Kidney tubule cell (primary cell): Measurements from ENCODE around the gene INTS6L.
A peak's percentile ranks its signal among the peaks of the same experiment; 100 is the strongest.
"Not testable (repeated sequence)": the region's sequence is repeated elsewhere in the genome, so short reads cannot be mapped to it uniquely, and the experiment has no call there.

Experiments used
- DNase-seq: peaks from one replicate; pipeline ENCODE4 v3.0.0-alpha.2; 2018; ENCODE audit warnings: low spot score

The INTS6L gene

DNA sequence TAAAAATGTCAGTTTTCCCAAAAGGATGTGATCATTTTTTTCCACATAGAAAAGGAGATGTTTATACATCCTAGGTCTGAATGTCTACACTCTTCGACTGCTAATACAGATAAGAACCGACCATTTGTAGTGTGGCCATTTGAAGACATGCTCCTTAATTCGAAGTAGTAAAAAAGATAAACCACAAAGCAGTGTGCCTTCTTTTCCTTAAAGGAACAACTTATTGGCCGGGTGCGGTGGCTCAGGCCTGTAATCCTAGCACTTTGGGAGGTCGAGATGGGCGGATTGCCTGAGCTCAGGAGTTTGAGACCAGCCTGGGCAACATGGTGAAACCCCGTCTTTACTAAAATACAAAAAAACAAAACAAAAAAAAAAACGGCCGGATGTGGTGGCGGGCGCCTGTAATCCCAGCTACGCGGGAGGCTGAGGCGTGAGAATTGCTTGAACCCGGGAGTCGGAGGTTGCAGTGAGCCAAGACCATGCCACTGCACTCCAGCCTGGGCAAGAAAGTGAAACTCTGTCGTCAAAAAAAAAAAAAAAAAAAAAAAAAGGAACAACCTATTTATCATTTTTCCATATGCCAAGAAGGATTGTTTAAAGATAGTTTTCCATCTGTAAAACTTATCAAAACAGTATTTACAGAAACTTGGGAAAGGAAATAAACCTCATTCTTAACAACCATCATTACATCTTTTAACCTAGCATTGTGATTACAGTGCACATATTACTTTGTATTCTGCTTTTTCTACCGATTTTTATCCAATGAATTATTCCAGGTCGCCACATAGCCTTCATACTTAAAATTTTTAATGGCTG lies 2.6 kb downstream of the INTS6L start:
- DNase-seq = no peak

DNA sequence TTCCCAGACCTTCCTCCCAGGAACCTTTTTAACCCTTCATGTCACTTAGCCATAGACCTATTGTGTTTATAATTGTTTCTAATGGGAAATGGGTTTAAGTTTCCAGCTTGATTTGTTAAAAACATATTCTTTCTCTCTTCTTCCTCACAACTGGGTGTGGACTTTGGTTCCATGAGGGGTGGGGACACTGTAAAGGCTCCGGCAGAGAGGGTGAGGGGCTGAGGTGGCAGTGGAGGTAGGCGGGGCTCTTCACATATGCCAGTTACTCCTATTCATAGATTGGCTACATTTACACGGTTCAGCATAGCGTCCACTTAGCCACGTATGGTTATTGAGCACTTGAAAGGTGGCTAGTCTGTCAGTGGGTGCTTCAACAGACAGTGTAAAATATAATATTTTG lies 7.8 kb downstream of the INTS6L start:
- no peak for DNase-seq

GRCh38 chrX:135528756-135529155 lies 8.3 kb downstream of the INTS6L start:
- no peak for DNase-seq

DNA sequence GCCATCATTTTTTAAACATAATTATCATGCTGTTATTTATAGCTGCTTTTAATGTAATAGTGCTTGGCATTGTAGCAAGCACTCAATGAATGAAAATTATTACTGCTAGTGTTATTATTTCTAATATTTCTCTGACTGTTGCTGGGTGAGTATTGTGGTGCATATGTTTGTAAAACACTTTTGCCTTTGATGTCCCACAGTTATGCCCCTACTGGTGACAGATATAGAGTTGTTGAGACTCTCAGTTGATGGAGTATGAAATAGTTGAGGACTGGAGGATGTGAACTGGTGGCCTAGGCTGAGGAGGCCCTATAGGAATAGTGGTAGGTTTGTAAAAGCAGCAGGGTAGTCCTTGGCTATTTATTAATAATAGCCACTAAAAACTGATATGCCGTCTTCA lies 9.6 kb downstream of the INTS6L start:
- DNase-seq = no peak

DNA sequence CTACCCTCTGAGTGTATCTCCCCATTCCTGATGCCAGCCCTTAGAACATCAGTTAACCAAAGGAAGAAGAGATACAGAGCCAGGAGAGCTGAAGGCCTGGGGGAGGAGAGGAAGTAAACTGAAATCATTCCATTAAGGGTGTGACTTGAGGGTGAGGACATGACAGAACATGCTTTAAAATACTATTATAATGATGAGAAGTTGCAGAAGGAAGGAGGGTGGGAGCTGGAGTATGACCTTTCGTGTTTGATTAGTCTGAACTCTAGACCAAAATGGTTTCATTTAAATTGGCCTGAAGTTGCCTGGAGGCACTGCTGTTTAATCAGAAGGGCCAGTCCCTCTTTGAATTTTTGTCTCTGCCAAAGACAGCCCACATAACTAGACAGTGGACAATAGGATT lies 11.4 kb downstream of the INTS6L start:
- no peak for DNase-seq

DNA sequence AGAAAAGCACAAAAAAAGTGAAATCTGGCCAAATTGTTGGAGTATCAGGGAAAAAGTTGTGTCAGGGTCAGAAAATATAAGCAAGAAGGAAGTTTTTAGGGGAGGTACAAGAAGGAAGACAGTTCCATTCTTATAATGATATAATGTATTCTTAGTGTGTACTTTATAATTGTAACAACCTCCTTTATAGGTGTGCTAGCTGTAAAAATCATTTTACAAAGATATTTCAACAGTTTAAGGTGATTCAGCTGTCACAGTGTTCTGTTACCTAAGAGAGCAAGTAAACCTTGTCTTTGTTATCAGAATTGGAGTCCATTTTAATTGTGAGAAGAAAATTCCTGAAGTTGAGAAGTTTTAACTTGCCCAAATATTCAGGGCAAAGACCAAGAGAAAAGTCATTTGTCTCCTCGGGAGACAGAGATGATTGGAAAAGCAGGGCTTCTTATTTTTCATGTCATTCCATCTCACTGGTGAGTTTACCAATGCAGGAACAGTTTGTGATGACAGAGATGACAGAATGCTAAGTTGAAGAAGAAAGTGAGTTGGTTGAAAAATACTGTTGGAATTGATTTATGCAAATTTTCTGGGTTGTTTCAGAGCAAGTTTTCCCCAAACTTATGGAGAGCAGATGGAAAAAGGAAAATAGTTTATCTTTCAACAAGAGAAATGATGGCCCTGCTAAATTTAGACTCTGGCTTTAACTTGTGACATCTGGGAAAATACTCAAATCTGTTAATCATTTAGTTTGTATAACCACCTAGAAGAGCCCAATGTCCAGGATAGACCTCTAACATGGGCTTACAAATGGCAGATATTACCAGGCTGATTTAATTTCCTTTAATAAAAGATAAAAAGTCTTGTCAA lies 14.8 kb downstream of the INTS6L start:
- DNase-seq = no peak

GRCh38 chrX:135536877-135537276 lies 16.4 kb downstream of the INTS6L start:
- DNase-seq = no peak

DNA sequence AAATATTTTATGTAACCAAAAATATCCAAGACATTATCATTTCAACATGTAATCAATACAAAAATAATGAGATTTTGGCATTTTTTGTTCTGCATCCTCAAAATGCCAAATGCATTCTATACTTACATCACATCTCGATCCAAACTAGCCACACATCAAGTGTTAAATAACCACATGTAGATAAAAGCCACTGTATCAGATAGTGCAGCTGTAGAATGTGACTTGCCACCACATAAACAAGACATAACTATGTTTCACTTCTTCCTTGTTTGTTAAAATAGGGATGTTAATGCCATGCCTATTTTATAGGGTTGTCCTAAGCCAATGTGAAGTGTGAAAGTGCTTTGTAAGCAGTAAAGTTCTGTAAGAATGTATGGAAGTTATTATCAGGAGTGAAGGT lies 20.9 kb downstream of the INTS6L start:
- DNase-seq = no peak

DNA sequence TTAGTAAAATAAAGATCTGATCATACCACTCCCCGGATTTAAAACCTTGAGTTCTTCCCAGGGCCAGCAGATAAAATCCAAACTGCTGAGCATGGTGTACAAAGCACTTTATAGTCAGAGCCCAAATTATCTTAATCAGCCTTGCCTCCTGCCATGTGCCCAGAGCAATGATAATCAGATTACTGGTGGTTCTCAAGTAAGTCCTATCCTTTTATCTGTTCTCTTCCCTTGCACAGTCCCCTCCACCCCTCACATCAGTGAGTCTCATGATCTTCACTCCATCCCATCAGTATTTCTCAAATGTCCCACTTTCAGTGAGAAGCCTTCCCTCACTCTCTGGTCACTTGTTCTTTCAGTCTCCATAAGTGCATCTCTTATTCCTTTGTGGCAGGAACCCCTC lies 22.7 kb downstream of the INTS6L start:
- no peak for DNase-seq

DNA sequence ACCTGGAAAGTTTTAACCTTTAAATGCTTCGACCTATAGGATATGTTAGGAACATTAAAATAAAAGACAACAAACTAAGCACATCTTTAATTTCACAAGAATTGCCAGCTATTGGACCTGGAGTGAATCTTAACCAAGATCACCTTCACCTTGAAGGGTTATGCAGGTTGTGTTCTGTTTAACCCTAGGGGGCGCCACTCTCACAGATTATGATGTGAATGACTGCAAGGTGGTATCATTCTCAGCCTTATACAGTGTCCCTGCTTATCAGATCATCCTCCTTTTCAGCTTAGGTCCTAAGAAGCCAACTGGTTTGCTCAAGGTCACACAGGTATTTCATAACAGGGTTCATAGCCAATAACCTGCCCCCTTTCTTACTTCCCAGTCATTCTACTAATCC lies 23.5 kb downstream of the INTS6L start:
- no peak for DNase-seq

DNA sequence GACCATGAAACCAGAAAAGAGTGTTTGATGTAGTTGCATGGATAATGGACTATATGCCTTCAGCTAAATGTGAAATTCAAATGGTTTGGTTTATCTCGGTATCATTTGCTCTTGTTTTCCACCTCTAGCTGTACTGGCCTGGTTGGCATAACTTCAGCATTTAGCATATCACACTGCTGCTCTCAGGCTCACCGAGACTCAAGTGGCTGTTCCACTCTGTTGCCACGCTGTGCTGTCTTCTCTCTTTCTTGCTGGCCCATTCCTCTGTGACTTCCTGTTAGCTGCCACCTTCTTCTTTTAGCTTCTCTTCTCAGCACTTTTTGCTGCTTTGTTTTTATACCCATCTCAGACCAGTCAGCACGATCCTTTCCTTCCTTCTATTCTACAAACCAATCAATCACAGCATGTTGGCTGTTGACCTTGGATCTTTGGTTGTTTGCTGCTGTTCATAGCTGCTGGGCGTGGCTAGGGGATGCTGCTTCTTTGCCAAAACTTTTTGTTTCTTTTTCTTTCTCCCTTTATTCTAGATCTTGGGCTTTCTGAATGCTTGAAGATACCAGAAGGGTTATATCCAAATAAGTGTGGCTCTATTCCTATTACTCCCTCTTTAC lies 24.0 kb downstream of the INTS6L start:
- DNase-seq = no peak

GRCh38 chrX:135547767-135548166 lies 27.3 kb downstream of the INTS6L start:
- no peak for DNase-seq

- no peak for DNase-seq
Observed at GRCh38 chrX:135549519-135549918, 29.1 kb downstream of the INTS6L start.

- no peak for DNase-seq
Observed at GRCh38 chrX:135556055-135556454, 35.6 kb downstream of the INTS6L start.

GRCh38 chrX:135557344-135557743 lies 36.9 kb downstream of the INTS6L start:
- DNase-seq = no peak

DNA sequence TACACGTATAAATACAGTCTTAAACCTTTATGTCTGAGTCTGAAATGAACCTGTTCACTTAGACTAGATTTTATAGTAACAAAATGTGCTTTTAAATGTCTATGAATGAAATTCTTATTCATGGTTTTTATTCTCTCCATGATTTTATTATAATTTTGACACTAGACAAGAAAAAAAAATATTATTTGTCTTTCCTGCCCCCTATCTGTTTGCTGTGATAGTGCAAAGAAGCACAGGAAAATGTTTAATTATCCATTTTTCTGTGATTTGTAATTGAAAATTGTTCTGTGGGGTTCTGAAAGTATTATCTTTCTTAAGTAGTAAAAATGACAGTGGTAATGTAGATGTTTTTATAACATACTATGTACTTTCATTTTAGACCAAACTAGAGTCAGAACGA lies 52.0 kb downstream of the INTS6L start:
- no peak for DNase-seq

DNA sequence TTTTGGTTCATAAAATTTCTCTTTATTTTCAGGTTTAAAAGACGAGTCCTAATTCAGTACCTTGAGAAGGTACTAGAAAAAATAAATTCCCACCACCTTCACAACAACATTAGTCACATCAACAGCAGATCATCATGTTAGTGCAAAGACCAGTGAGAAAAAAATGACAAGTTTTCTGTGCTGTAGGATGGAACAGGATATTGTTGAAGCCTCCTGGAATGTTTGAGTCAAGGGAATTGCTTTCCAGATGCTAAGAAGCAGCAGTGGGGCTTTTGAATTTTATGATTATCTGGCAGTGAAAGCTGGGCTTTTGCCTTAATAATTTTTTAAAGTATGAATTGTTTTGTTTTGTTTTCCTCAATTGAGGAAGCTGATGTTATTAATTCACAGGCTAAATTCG lies 61.0 kb downstream of the INTS6L start:
- no peak for DNase-seq

DNA sequence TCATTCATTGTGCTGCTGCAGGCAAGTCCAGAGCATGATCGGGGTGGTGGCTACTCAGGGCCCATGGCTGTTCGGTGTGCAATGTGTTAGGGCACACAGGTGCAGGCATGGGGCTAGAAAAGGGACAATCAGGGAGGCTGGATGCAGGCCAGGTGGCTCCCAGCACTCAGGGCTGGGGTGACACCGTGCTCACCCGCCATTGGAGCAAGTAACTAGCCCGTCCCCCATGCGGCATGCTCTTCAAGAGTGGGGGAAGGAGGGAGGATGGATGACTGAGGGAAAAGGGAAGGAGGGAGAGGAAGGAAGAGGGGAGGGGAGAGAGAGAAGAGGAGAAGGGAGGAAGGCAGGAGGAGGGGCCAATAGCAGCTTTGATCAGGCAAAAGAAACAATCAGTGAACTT lies 64.7 kb downstream of the INTS6L start:
- DNase-seq = no peak

DNA sequence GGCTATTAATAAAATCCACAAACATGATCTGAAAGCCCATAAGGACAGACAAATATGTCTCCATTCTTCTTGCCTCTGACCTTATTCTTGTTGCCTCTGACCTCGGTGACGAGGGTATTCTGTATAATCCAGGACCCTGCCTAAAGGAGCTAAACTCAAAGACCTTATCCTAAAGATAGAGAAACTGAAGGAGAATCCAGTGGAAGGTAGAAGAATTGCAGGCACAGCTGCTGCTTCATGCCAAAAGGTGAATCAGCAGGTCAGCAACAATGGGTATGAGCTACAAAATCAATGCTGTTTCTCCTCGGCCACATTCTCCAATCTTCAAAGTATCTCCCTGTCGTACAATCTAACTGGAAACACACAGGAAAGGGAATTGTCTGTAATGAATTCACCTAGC lies 71.4 kb downstream of the INTS6L start:
- no peak for DNase-seq

DNA sequence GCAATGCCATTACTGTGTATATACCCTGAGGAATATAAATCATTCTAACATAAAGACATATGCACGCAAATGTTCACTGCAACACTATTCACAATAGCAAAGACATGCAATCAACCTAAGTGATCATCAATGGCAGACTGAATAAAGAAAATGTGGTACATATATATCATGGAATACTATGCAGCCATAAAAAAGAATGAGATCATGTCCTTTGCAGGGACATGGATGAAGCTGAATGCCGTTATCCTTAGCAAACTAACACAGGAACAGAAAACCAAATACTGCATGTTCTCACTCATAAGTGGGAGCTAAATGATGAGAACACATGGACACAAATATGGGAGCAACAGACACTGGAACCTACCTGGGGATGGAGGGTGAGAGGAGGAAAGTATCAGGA lies 73.6 kb downstream of the INTS6L start:
- DNase-seq = not testable (repeated sequence)

- not testable (repeated sequence) for DNase-seq
Observed at GRCh38 chrX:135594453-135594852, 74.0 kb downstream of the INTS6L start.

DNA sequence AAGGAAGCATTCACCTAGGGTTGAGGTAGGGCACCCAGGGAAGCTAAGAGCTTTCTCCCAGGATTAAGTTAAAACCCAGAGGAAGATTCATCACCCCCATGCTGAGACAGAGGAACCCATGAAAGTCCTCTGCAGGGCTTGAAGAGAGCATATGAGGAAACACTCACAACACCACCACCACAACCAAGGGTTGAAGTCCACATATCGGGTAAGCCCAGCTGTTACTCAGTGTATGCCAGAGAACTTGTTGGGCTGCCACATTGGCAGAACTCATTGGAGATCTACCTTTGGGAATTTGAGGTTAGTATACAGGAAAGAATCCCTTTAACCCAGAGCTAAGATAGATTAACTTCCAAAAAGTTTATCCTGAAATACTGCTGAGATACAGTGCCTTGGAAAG lies 75.1 kb downstream of the INTS6L start:
- DNase-seq = no peak

DNA sequence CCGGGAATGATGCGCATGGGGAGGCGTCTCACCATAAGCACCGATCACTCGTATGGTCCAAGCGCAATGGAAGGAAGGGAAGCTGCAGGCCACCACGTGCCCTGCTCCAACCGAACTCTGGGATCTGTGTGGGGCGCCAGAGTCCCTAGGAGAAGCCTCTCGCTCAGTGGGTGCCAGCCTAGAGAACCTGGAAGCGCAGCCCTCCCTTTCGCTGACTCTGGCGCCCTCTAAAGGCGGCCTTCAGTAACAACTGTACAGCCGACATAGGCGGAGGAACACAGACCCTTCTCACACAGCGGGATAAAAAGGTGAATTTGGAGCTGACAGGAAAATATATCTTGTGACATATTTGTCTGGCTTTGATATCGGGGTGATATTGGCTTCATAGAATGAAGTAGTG lies 76.0 kb downstream of the INTS6L start:
- peak; percentile 14 for DNase-seq
